ENCODE measurements around the gene NRXN3.

NRXN3 gene

GRCh38 chr14:79197516-79197915 is 1027.3 kb downstream of the NRXN3 start:
- no peak for TF ChIP-seq CTCF (IDR thresholded peaks at IDR 0.05)

DNA sequence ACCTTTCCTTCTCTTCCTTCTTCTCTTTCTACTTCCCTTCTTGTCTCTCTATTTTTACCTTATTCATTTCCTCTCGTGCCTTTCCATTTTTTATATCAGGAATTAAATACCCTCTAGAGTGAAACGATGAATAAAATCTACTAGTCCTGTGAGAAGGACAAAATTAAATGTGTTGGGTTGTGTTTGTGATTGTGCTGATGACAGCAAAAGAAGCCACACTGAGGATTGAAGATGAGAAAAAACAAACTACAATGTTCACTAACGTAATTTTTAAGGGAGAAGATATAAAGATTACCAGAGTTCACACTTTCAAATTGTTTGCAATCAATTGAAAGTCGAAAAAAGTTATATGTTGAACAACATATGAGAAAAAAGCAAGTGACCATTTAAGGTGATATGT is 1029.0 kb downstream of the NRXN3 start:
- no peak for TF ChIP-seq CTCF (IDR thresholded peaks at IDR 0.05)

DNA sequence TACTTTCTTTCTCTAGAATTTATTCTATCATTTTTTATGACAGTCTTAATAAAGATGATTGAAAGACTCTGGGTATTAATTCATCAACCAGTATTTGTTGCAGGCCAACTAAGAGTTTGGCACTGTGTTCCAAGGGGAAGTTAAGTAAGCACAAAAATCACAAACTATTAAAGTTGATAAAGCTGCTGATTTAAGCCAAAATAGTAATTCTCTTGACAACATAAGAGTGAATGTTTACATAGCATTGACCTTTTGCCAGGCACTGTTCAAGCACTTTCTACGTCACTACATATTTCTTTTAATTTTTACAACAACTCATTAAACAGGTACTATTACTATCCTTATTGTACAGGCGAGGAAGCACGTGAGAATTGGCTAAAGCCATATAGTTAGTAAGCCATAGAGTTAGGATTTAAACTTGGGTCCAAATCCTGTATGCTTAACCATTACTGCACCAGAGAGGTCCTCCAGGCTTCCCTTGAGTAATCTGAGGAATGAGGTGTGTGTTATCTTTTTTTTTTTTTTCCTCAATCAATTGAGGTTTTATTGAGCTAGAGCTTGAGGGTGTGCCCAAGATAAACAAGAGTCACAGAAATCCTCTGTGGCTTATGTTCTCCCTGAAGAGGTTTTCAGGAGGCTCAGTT is 1031.5 kb downstream of the NRXN3 start:
- no peak for TF ChIP-seq CTCF (IDR thresholded peaks at IDR 0.05)

GRCh38 chr14:79204591-79204990 is 1034.4 kb downstream of the NRXN3 start:
- no peak for TF ChIP-seq CTCF (IDR thresholded peaks at IDR 0.05)

DNA sequence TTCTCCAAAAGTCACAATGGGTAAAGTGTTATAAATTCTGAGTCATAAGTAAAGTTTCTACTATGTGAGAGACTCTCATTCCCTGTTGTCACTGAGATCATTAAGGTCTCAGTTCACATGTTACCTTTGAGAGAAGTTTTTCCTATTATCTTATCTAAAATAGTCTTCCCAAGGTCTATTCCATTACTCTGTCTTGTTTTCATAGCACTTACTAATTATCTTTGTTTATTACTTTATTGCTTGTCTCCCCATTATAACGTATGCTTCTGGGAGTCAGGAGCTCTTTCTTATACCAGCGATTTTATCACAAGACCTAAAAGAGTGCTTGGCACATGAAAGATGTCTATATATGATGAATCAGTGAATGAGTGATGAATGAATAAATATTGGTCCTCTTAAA is 1039.2 kb downstream of the NRXN3 start:
- TF ChIP-seq CTCF (IDR thresholded peaks at IDR 0.05) = no peak

DNA sequence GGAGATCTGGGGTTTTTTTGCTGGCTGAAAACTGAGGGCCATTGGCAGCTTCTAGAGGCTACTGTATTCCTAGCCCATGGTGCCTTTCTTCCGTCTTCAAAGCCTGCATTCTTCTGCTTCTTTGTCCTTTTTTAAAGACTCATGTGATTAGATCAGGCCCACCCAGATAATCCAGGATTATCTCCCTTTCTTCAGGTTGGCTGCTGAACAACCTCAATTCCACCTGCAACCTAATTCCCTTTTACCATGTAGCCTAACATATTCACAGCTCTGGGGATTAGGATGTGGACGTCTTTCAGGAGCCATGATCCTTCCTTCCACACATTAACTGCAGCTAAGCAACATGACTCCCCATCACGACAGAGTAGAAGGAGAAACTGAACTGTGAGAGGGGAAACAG is 1055.6 kb downstream of the NRXN3 start:
- TF ChIP-seq CTCF (IDR thresholded peaks at IDR 0.05) = no peak

- no peak for TF ChIP-seq CTCF (IDR thresholded peaks at IDR 0.05)
These were observed 1059.3 kb downstream of the NRXN3 start for GRCh38 chr14:79229383-79229909.

DNA sequence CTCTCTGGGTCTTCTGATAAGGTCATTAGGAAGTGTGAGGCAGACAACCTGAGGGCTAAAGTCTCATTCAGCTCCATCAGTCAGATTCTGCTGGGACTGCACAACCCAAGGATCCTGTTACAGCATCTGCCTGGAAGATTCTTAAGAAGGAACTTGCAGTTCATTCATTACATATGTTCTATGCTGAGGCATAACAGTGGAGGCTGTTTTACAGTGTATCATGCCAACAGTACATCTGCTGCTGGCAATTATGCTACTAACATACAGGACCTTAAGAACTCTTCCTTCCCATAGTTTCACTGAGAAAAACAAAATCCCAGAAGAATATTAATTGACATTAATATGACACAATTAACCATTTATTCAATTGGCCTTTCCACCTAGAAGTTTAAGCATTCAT is 1072.5 kb downstream of the NRXN3 start:
- TF ChIP-seq CTCF (IDR thresholded peaks at IDR 0.05) = no peak

Measured in LNCAP (cell line).